Measurements from ENCODE around the gene CABCOCO1.

CABCOCO1 gene

DNA sequence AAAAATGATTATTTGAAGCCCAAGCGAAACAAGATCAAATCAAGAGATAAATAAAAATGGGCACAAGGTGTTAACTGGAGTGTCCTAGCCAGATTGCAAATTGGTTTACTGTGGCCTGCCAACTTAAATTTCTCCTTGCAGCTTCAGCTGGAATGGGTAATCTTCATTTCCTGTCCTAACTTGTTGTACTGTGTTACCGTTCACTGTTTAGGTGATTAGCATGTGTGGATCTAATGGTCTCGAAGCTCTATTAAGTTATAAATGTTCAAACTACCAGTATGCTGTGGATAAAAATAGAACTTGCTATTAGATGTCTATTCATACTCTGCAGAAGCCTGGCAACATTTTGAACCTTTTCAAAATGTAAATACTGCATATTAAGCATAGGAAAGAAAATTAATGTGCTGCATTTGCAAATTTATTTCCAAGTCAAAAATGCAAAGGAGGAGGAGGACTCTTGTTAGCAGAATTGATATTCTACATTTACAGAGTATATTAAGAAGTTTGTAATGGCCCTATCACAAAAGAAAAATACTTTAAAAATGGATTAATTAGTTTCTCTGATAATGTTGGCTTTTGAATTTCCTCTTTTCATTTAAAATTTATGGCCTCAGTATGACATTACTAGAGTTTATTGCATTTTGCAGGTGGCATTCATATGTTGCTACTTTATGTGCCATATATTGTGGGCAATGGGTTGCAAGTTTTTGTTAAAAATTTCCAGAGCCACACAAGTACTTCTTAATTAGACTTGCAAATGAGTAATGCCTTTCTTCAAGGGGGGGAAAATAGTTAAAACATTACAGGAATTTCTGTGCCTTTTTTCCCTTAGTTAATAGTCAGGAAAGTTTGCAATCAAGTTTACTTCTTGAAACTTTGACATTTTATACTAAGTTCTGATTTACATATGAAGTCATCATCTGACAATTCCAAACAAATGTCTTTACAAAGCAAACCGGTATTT, 92.1 kb downstream of the CABCOCO1 start:
- no peak for DNase-seq (ENCODE audit: low read depth in 2 of 2)

GRCh38 chr10:61757001-61757400, 94.3 kb downstream of the CABCOCO1 start:
- DNase-seq (ENCODE audit: low read depth in 2 of 2) = no peak

- no peak for DNase-seq (ENCODE audit: low read depth in 2 of 2)
Observed at GRCh38 chr10:61757525-61758397, 95.0 kb downstream of the CABCOCO1 start.

DNA sequence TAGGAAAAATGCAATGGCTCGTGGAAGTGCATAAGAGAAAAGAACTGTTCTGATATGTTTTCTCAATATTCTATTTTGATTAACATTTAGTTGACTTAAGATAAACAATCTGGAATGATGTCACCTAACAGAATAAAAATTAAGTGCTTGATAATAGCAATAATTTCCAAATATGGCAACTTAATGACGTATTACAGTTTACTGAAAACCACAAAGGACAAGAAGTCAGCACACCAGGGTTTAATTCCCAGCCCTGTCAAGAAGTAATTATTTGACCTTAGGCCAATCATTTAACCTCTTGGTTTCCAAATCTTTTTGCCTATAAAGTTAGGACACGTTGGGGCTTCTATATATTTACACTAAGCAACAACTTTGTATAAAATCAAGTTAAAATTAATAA, 95.7 kb downstream of the CABCOCO1 start:
- no peak for DNase-seq (ENCODE audit: low read depth in 2 of 2)

GRCh38 chr10:61759751-61760150, 97.0 kb downstream of the CABCOCO1 start:
- no peak for DNase-seq (ENCODE audit: low read depth in 2 of 2)

DNA sequence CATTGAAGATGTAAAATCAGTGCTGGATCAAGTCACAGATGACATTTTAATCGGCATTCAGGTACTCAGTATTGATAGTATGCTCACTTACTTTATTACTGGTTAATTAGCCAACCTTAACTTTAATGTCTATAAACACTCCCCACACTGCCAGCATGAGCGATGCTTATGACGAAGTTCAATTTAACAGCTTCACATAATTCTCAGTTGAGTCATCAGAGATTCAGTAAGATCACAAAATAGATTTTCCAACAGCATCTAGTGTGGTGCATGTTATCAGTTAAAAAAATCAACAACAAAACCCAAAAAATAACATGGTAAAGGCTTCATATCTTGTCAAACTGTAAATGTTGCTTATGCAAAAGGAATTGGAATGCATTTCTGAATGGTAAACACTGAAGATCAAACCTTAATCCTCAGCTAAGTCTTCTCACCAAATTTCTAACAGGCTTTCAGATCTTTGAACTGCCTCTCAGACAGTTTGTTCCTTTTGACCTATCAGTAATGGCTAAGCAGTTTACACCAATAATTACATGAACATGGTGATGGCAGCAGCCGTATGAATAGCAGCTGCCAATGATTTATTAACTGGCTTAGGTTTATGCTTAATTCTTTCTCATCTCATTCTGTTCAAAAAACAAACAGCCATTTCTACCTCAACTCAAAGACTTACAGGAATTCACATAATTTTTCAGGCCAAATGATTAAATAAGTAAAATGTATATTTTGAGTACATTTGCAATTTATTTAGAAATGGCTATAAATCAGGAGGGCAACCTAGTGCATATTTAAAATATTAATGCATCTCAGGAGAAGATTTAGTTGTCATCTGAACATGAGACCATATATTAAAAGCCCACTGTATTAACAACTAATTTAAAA, 98.5 kb downstream of the CABCOCO1 start:
- DNase-seq (ENCODE audit: low read depth in 2 of 2) = no peak

- DNase-seq (ENCODE audit: low read depth in 2 of 2) = no peak
Observed at GRCh38 chr10:61761825-61762217, 99.1 kb downstream of the CABCOCO1 start.

DNA sequence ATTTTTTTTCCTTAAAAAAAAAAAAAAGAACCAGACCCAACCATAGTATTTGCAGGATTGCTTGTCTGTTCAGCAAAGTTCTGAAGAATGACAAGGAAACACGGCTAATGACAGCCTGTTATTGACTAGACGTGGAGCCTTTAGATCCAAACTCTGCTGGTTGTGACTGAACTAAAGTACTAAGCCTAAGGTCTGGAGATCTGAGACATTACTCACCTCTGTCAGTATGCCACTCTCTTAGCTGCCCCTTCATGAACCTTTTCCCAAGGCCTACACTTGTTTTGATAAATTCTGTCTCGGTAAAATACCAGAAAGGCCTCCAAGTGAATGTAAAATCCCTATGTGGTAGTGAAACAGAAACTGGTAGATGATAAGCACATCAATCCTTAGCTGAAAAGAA, 101.0 kb downstream of the CABCOCO1 start:
- no peak for DNase-seq (ENCODE audit: low read depth in 2 of 2)

DNA sequence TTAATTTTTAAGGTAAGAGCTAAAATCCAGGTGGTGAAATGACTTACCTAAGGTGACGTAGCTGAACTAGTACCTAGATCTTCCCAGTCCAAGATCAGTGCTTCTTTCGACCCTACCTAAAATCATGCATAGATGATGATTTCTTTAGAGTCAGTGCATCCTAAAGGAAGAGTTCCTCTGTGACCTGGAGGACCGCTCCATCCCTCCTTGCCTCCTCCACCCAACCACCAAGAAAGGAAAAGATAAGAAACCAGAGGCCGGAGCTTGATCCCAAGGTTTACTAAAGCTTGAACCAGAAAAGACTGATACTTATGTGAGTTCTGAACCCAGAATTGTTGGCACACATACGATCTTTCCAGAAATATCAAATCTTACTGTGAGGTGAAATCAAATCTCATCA, 101.8 kb downstream of the CABCOCO1 start:
- DNase-seq (ENCODE audit: low read depth in 2 of 2) = no peak

DNA sequence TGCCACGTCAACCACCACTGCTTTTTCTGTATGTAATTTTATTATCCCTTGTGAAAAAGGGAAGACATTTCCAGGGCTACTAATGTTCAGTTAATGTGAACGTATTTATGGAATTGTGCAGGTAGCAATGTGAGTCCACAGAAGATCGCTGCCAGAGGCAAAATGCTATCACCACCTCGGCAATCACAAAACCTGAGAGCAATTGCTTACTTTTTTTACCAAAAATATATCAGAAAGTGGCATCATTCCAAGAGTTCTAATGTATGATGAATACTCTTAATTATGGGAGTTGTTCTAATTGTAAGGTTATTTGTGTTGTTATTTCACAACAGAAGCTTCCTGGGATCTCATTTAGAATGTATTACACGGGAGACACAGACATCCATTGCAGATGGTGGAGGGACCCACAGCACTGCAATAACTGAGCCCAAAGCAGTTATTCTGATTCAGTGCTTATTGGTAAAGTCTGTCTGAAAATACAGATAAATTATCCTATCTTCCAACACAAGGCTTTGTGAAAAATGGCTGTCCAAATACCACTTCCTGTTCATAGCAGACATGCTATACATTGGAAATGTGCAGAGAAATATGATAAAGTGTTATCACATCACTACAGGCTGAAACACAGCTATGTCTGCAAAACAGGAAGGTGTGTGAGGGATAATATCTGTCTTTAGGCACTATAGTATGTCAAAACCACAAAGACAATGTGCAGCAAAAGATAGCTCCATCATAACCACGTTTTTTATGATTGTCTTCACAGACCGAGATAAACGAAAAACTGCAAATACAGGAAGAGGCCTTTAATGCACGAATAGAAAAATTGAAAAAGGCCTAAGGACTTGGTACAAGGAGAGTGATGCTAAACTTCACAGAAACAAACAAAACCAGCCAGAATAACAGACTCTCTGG, 102.7 kb downstream of the CABCOCO1 start:
- DNase-seq (ENCODE audit: low read depth in 2 of 2) = no peak

DNA sequence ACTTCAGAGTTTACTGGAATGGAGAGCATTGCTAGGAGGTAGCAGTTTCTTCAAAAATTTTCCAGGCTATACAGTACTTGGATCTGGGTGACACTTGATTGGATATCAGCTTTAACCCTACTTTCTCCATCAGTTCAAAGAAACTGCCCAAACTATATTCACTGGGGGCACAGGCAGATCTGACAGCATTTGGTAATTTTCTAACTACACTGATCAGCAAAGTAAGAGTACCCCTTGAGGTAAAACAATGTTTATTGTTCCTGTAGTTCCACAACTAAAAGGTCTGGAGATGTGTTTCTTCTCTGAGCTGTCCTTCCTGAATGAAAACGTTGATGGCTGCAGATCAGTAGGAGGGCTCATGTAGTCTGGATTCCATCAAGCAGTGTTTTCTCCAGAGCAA, 104.2 kb downstream of the CABCOCO1 start:
- no peak for DNase-seq (ENCODE audit: low read depth in 2 of 2)

- DNase-seq (ENCODE audit: low read depth in 2 of 2) = no peak
Observed at GRCh38 chr10:61774031-61774430, 111.3 kb downstream of the CABCOCO1 start.

DNA sequence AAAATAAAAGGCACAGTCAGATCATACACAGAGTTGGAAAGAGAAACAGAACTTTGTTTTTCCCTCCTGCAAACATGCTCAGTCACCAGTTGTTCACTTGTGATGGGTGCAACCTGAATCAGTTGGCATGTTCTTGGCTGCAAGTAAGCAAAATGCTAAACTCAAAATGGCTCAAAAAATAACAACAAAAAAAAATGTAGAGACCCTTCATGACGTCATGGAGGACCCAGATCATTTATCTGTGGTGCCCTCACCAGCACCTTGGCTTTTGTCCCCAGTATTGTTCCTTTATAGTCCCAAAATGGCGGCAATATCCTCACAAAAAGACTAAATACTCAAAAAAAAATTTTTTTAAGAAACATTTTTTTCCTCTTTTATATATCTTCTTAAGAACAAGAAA, 112.4 kb downstream of the CABCOCO1 start:
- DNase-seq (ENCODE audit: low read depth in 2 of 2) = no peak

GRCh38 chr10:61776615-61777266, 114.0 kb downstream of the CABCOCO1 start:
- DNase-seq (ENCODE audit: low read depth in 2 of 2) = no peak

- no peak for DNase-seq (ENCODE audit: low read depth in 2 of 2)
Observed at GRCh38 chr10:61778137-61778536, 115.4 kb downstream of the CABCOCO1 start.

GRCh38 chr10:61779276-61779675, 116.5 kb downstream of the CABCOCO1 start:
- DNase-seq (ENCODE audit: low read depth in 2 of 2) = no peak

GRCh38 chr10:61779950-61780659, 117.4 kb downstream of the CABCOCO1 start:
- DNase-seq (ENCODE audit: low read depth in 2 of 2) = no peak

GRCh38 chr10:61780732-61781131, 118.0 kb downstream of the CABCOCO1 start:
- DNase-seq (ENCODE audit: low read depth in 2 of 2) = no peak

DNA sequence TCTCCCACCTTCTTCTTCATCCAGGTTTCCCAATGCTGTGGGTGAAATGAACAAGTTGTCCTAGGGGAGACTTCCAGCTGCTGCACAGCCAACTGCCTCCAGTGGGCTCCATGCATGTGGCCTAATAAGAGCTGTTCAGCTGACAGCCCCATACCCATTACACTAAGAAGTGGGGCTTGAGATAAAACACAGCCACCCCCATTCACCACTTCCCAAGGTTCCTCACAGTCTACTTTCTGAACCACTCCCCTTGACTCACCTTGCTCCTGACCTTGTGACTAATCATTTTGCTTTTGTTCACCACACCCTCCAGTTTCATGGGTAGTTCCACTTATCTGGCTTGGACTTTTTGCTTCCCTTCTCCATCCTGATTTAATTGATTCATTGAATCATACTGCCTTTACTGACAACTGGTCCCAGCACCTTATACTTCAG, 119.3 kb downstream of the CABCOCO1 start:
- DNase-seq (ENCODE audit: low read depth in 2 of 2) = no peak

Data from stimulated activated CD8-positive, alpha-beta memory T cell treated with anti-CD3 and anti-CD28 coated beads, Interleukin-15, amount 100 ng/mL, for 4 hours (primary cell).